NCI-H69 (cell line): ENCODE results near the gene CFDP1.

ENCODE experiments used
- DNase-seq: peaks from one replicate; lab custom pipeline; 2025; lab: John Stamatoyannopoulos, UW

Gene CFDP1

GRCh38 chr16:75250089-75250808, 183.1 kb downstream of the CFDP1 start:
- DNase-seq: no peak

GRCh38 chr16:75249441-75249840, 183.9 kb downstream of the CFDP1 start:
- no peak for DNase-seq

GRCh38 chr16:75248536-75249380, 184.5 kb downstream of the CFDP1 start:
- no peak for DNase-seq

GRCh38 chr16:75248142-75248535, 185.2 kb downstream of the CFDP1 start:
- DNase-seq: no peak

DNA sequence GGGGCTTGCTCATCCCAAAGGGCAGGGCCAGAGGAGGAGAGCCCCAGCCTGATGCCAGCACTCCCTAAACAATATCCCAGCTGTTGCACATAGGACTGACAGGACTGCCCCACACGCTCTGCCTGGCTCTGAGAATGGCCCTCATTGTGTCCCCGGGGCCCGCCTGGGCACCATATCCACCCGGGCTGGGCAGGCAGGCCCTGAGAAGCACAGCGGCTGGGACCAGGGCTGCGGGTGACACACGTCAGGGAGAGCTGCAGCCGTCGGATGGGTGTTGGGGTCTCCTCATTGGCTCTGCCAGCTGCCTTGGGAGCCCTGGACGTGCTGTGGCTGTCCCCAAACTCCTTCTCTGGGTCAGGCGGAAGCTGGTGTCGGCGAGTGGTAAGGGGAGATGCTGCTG, 186.1 kb downstream of the CFDP1 start:
- no peak for DNase-seq

- DNase-seq: no peak
Observed at GRCh38 chr16:75246504-75247205, 186.6 kb downstream of the CFDP1 start.

DNA sequence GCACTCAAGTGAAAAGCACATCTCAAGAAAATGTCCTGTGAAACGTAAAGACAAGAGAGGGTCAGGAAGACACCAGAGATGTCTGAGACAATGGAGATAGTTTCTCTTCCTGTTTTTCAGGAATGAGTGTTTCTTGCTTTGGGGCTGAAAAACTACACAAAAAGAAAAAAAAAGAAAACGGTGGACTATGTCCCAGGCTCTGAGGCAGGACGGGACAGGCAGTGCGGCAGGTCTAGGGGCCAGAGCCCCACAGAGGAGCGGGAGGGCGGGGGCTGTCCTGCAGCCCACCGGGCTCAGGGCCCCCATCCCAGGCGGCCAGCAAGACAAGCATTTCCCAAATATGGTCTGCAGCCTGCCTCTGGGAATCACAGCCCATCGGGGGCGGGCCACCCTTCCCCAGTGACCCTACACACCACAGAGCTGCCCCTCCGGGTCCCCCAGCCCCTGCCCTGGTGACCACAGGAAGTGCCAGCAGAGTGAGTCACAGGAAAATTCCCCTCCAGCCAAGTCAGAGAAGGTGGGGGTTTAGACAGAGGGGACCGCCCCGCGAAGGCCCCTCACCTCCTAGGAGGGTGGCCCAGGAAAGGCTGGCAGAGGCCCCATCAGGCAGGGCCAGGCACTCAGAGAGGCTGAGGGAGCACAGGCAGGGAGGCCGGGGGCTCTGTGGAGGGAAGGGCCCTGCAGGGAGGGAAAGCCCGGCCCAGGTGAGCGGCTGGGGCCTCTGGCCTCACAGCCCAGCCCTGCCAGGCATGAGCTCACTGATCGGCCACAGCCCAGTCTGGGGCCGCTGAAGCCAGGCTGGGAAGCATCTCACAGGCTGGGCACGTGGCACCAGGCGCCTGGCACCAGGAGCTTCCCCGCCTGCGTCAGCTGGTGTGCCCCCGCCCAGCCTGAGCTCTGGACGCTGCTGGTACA, 188.2 kb downstream of the CFDP1 start:
- DNase-seq: no peak

GRCh38 chr16:75244225-75244809, 189.0 kb downstream of the CFDP1 start:
- no peak for DNase-seq
